SU-DHL-6 (cell line): Measurements from ENCODE around the gene GOLGA3.
"Not testable (repeated sequence)": the region's sequence is repeated elsewhere in the genome, so short reads cannot be mapped to it uniquely, and the experiment has no call there.

ENCODE experiments used
- H2AFZ ChIP-seq: fragments of 200-600 bp; sonication (generic); 2 replicates; pipeline ENCODE4 v1.6.1; 2014; ENCODE audit warnings: low read depth, mild to moderate bottlenecking, moderate library complexity, mixed read lengths, antibody characterized with exemption, low read length; ENCODE audit not compliant: severe bottlenecking
- H3F3A ChIP-seq: fragments of 200-600 bp; shearing (Covaris generic); 2 replicates; pipeline ENCODE4 v1.6.0; 2016; ENCODE audit warnings: antibody characterized with exemption, mild to moderate bottlenecking; ENCODE audit not compliant: insufficient read depth
- H3K27ac ChIP-seq: fragments of 200-600 bp; sonication (generic); 2 replicates; pipeline ENCODE4 v1.5.1; 2016; ENCODE audit warnings: low read depth, mild to moderate bottlenecking, low read length, moderate library complexity, mixed read lengths
- H3K27me3 ChIP-seq: fragments of 200-600 bp; sonication (generic), shearing (Covaris generic); 2 replicates; pipeline ENCODE4 v1.6.0; 2014; ENCODE audit warnings: mild to moderate bottlenecking, low read length
- H3K36me3 ChIP-seq: fragments of 200-600 bp; sonication (generic); 2 replicates; pipeline ENCODE4 v1.6.1; 2014; ENCODE audit warnings: mild to moderate bottlenecking, low read length, mixed read lengths
- H3K4me2 ChIP-seq: fragments of 300-600, 200-600 bp; shearing (Covaris generic), sonication (generic); 2 replicates; pipeline ENCODE4 v1.6.0; 2014; ENCODE audit warnings: low read length, low read depth, mild to moderate bottlenecking; ENCODE audit not compliant: poor library complexity, severe bottlenecking
- H3K4me3 ChIP-seq: fragments of 200-600 bp; sonication (generic); 2 replicates; pipeline ENCODE4 v1.5.1; 2014; ENCODE audit warnings: antibody characterized with exemption, low read length, mild to moderate bottlenecking, mixed read lengths; ENCODE audit not compliant: insufficient read depth, poor library complexity, severe bottlenecking
- H3K79me2 ChIP-seq: fragments of 200-600 bp; sonication (generic); 2 replicates; pipeline ENCODE4 v1.6.1; 2014; ENCODE audit warnings: mild to moderate bottlenecking, low read length, moderate library complexity; ENCODE audit not compliant: insufficient read depth
- H3K9ac ChIP-seq: fragments of 200-600 bp; sonication (generic); 2 replicates; pipeline ENCODE4 v1.7.0; 2014; ENCODE audit warnings: mild to moderate bottlenecking, low read length
- H3K9me2 ChIP-seq: fragments of 200-600 bp; sonication (generic); replicated peaks from 2 replicates; pipeline ENCODE4 v1.6.1; 2014; ENCODE audit warnings: low read length; ENCODE audit not compliant: insufficient read depth
- H3K9me3 ChIP-seq: fragments of 200-600 bp; sonication (generic); 2 replicates; pipeline ENCODE4 v1.6.1; 2014; ENCODE audit warnings: low read length, mixed read lengths; ENCODE audit not compliant: insufficient read depth
- H4K20me1 ChIP-seq: fragments of 200-600 bp; sonication (generic); 2 replicates; pipeline ENCODE4 v1.6.1; 2014; ENCODE audit warnings: low read depth, mild to moderate bottlenecking, antibody characterized with exemption, low read length, moderate library complexity, mixed read lengths
- CTCF ChIP-seq: fragments of 200-600 bp; sonication (generic); IDR thresholded peaks from one replicate; pipeline ENCODE4 v1.5.1; 2017; ENCODE audit warnings: antibody characterized with exemption, mild to moderate bottlenecking, low read length, moderate library complexity; ENCODE audit not compliant: insufficient read depth, poor library complexity, severe bottlenecking
- EZH2phosphoT487 ChIP-seq: fragments of 200-600 bp; sonication (generic), shearing (Covaris generic); conservative IDR thresholded peaks from 2 replicates; pipeline ENCODE4 v1.6.1; 2018; ENCODE audit warnings: mild to moderate bottlenecking, antibody characterized with exemption, low read length, moderate library complexity, mixed read lengths

The GOLGA3 gene

GRCh38 chr12:132798836-132799235, 29.8 kb downstream of the GOLGA3 start:
- no peak for TF ChIP-seq EZH2phosphoT487
- TF ChIP-seq CTCF, result no peak
- no peaks in the 10 kb centered on the region for H3K9me2 ChIP-seq
- no peak overlapping the region for H3K4me2 ChIP-seq
- H3K27me3 ChIP-seq, result no peaks in the 10 kb centered on the region
- no peaks in the 10 kb centered on the region for H3K9me3 ChIP-seq
- no peak overlapping the region for H3K4me3 ChIP-seq
- H3F3A ChIP-seq, result no peaks in the 10 kb centered on the region
- H3K36me3 ChIP-seq, result no peaks in the 10 kb centered on the region
- no peak overlapping the region for H3K27ac ChIP-seq
- H3K79me2 ChIP-seq, result no peaks in the 10 kb centered on the region
- H4K20me1 ChIP-seq, result no peaks in the 10 kb centered on the region
- no peak overlapping the region for H3K9ac ChIP-seq
- no peak overlapping the region for H2AFZ ChIP-seq

GRCh38 chr12:132797820-132798570, 30.7 kb downstream of the GOLGA3 start:
- H3K27ac ChIP-seq, result no peak overlapping the region
- H3K79me2 ChIP-seq, result no peaks in the 10 kb centered on the region
- no peak overlapping the region for H2AFZ ChIP-seq
- no peaks in the 10 kb centered on the region for H4K20me1 ChIP-seq
- TF ChIP-seq CTCF, result no peak
- no peak for TF ChIP-seq EZH2phosphoT487
- no peaks in the 10 kb centered on the region for H3K36me3 ChIP-seq
- H3F3A ChIP-seq, result no peaks in the 10 kb centered on the region
- H3K27me3 ChIP-seq, result no peaks in the 10 kb centered on the region
- no peak overlapping the region for H3K4me2 ChIP-seq
- no peak overlapping the region for H3K9ac ChIP-seq
- H3K4me3 ChIP-seq, result no peak overlapping the region
- H3K9me2 ChIP-seq, result no peaks in the 10 kb centered on the region
- no peaks in the 10 kb centered on the region for H3K9me3 ChIP-seq

- TF ChIP-seq CTCF (no peak), EZH2phosphoT487 (no peak)
- Histone ChIP-seq H3K79me2 (no peaks in the 10 kb centered on the region), H3K9me2 (no peaks in the 10 kb centered on the region), H3F3A (no peaks in the 10 kb centered on the region), H3K27ac (no peak overlapping the region), H3K36me3 (no peaks in the 10 kb centered on the region), H3K9ac (no peak overlapping the region), H3K27me3 (no peaks in the 10 kb centered on the region), H3K4me2 (no peak overlapping the region), H4K20me1 (no peaks in the 10 kb centered on the region), H2AFZ (no peak overlapping the region), H3K9me3 (no peaks in the 10 kb centered on the region), H3K4me3 (no peak overlapping the region)
Measured at GRCh38 chr12:132795847-132796246, 32.8 kb downstream of the GOLGA3 start.

GRCh38 chr12:132791940-132792339, 36.7 kb downstream of the GOLGA3 start:
- H3K36me3 ChIP-seq, H3F3A ChIP-seq: not testable (repeated sequence)

More at GRCh38 chr12:132791940-132792339, 36.7 kb downstream of the GOLGA3 start:
- not testable (repeated sequence) for H3K27me3 ChIP-seq, H3K27ac ChIP-seq, H3K9me2 ChIP-seq, H3K4me3 ChIP-seq, H4K20me1 ChIP-seq, H3K9me3 ChIP-seq, H2AFZ ChIP-seq, H3K4me2 ChIP-seq, H3K9ac ChIP-seq, H3K79me2 ChIP-seq
